Activated CD4-positive, alpha-beta T cell treated with anti-CD3 and anti-CD28 coated beads, Interleukin-2, amount 50 U/mL, for 24 hours (primary cell): ENCODE measurements around the gene PPP1R1A.

Experiments used
- DNase-seq, 2 donors: peaks; one replicate each; pipeline ENCODE4 v3.0.0-alpha.2; 2020; ENCODE audit warnings: low read depth in 1 of 2, low spot score in 1 of 2

PPP1R1A gene

GRCh38 chr12:54572881-54573280 is 15.6 kb downstream of the PPP1R1A start:
- DNase-seq = no peak

GRCh38 chr12:54571193-54572188 is 17.0 kb downstream of the PPP1R1A start:
- no peak for DNase-seq

- DNase-seq = no peak
Measured at GRCh38 chr12:54569995-54570528, 18.4 kb downstream of the PPP1R1A start.

DNA sequence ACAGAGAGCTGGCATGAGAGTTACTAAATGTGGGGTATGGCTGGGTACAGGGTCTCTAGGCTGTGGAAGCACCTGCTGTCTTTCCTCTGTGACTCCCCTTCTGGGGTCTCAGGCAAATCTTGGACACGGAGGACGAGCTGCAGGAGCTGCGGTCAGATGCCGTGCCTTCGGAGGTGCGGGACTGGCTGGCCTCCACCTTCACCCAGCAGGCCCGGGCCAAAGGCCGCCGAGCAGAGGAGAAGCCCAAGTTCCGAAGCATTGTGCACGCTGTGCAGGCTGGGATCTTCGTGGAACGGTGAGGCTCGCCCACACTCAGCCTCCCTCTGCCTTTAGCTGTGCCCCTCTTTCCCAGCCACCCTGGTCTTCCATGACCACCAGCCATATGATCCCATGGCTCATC is 19.4 kb downstream of the PPP1R1A start:
- no peak for DNase-seq

DNA sequence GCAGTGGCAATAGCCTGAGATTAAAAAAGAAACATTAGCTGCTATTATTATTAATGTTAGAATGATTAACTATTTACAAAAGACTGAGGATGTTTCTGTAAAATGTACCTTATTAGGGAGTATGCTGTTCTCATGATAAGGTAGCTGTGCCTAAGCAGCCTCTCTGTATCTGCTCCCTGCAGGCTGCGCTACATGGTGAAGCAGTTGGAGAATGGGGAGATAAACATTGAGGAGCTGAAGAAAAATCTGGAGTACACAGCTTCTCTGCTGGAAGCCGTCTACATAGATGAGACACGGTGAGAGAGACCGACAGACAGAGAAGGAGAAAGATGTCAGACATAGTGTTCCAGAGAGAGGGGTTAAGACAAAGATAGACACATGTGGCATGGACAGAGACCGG is 21.7 kb downstream of the PPP1R1A start:
- no peak for DNase-seq

DNA sequence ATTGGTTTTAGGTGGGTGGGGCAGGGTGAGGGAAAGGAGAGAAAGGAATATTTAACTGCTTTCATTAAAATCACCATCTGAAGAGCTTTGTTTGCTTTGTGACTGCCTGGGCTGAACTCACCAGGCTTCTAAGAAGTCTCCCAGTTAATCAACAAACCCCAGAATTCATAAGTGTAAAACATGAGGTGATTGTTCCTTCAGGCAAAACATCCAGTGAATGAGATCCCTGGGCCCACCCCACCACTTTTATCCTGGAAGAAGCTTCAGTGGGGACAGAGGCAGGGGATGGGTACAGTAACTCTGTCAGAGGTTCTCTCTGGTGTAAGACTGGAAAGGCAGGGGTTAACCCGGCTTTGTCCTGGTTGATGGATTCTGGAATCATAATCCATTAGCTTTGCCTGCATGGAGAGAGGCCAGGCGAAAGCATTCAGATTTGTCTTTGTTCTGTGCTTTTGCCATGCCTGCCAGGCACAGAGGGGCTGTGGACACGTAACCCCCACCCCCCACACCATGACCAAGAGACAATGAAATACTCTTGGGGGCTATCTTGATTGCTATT is 22.4 kb downstream of the PPP1R1A start:
- no peak for DNase-seq

GRCh38 chr12:54565310-54565985 is 23.0 kb downstream of the PPP1R1A start:
- no peak for DNase-seq

DNA sequence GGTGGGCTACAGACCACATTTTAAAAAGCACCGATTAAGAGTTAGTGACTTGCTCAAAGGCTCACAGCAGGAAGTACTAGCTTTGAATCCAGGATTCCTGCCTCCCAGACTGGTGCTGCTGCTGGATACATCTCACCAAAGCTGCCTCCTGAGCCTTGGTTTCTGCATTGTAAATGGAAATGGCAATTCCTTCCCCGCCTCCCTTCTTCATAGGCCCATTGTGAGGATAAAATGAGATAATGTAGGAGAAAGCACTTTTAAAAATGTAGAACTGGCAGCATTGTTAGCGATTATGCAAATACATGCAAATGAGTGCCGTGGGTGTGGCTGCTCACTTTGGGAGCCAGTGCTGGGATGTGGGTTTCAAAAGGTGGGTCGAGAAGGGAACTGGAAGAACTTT is 23.7 kb downstream of the PPP1R1A start:
- DNase-seq = no peak

GRCh38 chr12:54563787-54564186 is 24.7 kb downstream of the PPP1R1A start:
- DNase-seq = no peak

- DNase-seq = no peak
Measured at GRCh38 chr12:54562750-54563356, 25.6 kb downstream of the PPP1R1A start.

GRCh38 chr12:54561164-54561563 is 27.3 kb downstream of the PPP1R1A start:
- DNase-seq = no peak

- peak; percentile 61 to 85 for DNase-seq
Measured at GRCh38 chr12:54560374-54560858, 28.0 kb downstream of the PPP1R1A start.

DNA sequence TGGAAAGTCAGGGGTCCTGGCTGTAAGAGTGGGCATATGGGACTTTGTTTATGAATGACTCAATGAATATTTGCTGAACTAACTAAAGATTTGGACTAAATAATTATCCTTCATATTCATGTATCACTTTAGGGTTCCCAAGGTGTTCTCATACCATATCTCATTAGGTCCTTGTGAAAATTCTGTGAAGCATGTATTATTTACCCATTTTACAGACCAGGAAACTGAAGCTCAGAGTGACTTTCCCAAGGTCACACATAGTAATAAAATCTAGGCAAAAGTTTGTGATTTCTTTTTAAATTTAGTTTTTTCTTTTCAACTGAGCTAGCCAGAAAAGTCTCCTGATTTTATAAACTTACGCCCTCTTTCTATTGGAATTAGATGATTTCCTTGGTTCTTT is 29.7 kb downstream of the PPP1R1A start:
- DNase-seq = no peak

DNA sequence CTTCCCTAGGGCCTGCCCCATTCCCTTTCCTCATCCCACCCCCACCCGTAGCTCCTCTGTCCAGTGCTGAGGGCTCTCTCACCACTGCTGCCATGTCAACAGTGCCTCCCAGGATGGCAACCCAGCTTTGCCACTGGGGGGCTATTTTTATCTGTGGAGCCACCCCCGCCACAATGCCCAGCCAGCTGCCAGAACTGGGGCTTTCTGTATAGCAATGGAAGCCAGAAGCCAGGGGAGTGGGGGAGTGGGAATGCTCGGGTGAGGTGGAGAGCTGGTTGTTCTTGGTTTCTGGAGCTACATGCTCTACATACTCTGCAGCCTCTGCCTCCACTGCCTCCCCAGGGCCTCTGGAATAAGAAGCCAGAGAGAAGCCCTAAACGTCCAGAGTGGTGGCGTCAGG is 30.1 kb downstream of the PPP1R1A start:
- no peak for DNase-seq

GRCh38 chr12:54555670-54556257 is 32.7 kb downstream of the PPP1R1A start:
- DNase-seq = no peak

DNA sequence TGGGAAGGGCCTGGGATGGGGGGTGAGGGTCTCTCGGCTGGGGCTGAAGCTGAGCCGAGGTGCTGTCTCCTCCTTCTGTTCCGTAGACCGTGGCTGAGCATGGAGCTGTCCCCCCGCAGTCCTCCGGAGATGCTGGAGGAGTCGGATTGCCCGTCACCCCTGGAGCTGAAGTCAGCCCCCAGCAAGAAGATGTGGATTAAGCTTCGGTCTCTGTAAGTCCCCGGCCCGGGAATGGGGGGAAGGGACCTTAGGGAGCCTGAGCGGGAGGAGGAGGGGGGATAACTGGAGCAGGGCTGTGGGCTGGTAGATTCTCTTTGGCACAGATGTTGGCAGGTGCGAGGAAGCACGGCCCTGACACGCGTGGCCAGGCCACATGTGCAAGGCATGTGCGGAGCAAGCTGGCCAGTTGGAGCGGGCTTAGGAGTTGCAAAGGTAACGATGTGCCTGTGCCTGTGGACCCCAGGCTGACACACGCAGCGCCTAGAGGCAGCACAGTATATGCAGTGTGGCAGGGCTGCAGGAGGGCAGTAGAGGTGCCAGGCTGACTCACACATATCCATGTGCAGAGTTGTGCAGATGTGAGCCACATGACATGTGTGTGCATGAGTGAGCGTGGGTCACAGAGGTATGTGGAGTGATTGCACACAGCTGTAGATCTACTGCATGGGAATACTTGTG is 38.5 kb downstream of the PPP1R1A start:
- DNase-seq = peak; percentile 12 to 18

DNA sequence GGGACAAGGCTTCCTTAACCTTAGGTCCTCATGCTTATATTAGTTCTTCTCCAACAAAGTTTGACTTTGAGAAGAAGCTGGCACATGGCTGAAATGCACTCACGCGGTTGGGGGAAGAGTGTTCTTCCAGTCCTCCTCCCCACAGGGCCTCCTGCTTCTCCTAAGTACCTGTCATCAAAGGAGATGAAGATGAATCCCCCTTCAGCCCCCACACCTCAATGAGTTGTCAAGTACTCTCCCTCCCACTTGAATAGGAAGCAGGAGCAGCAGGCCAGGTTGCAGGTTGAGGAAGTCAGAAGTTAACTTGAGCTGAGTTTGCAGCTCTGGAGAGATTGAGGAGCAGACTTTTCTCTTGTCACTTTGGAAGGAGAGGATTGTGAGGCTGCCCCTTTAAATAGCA is 41.9 kb downstream of the PPP1R1A start:
- DNase-seq = no peak

DNA sequence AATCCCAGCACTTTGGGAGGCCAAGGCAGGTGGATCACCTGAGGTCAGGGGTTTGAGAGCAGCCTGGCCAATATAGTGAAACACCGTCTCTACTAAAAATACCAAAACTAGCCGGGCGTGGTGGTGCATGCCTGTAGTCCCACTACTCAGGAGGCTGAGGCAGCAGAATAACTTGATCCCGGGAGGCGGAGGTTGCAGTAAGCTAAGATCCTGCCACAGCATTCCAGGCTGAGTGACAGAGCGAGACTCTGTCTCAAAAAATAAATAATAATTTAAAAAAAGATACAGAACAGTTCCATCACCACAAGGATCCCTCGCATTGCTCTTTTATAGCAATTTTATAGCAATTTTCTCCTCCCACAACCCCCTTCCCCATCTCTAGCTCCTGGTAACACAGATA is 43.7 kb downstream of the PPP1R1A start:
- DNase-seq = no peak

DNA sequence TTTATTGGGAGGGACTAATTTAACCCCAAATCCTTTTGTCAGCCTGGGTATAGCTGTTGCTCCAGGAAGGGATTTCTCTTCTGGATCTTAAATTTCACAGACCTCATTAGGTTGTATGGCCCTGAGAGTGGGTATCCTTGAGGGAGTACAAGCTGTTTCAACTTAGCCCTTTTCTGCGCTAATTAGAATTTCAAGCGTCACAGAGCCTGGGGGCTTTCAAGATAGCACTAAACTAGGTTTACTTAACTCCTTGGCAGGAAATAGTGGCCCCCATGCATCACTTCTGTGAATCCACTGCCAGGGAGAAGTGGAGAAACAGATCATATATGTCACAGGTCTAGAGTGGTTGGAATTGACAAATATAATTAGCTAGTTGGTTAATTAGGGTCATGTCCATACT is 44.9 kb downstream of the PPP1R1A start:
- no peak for DNase-seq

- DNase-seq = no peak
Measured at GRCh38 chr12:54541751-54542290, 46.6 kb downstream of the PPP1R1A start.
